ENCODE results near the gene GORASP1. TPM values are rescaled to one million over a fixed set of nuclear protein-coding genes. Genes with fewer than 3 reads are reported as not detected.

Gene GORASP1
- total and polyA plus RNA-seq, 2 of the 13 experiments (the other 11 are each of a cell fraction or from before 2014, with no cell fraction given): 36.4 to 39.8 TPM

DNA sequence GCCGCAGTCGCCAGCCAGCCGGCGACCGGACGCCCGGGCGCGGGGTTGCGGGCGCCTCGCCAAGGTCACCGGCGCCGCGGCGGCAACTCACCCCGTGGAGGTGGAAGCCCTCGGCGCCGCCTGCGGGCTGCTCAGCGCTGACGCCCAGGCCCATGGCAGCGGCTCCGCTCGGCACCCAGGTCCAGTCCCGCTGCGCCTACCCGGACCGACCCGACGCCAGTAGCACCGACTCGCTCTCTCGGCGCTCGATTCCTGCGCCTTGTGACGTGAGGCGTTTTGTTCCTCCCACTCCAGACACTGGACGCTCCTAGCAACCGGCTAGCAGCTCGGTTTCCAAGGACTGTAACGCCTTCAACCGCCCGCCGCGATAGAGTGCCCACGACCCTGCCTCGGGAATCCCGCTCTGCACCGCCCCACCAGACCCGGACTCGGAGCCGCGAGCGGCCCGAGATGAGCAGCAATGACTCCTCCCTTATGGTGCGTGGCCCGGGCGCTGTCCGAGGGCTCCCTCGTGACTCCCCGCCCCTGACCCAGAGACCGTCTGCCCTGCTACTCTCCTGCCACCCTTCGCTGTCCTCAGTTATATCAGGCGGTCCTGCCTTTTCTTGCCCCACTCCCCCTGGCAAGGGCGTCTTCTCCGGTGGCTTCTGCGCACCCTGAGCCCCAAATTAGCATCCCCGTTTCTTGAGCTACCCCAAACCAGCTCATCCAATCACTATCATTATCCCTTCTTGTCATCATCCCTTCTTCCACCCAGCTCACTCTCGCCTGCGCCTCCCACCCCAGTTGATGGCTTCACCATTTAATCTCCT, at the start of gene GORASP1, which contains the start of gene TTC21A (continued):
- no peak for TF ChIP-seq ZFP36 (IDR thresholded peaks at IDR 0.05; ENCODE audit: borderline replicate concordance, low read depth, low read length, partially characterized antibody)

DNA sequence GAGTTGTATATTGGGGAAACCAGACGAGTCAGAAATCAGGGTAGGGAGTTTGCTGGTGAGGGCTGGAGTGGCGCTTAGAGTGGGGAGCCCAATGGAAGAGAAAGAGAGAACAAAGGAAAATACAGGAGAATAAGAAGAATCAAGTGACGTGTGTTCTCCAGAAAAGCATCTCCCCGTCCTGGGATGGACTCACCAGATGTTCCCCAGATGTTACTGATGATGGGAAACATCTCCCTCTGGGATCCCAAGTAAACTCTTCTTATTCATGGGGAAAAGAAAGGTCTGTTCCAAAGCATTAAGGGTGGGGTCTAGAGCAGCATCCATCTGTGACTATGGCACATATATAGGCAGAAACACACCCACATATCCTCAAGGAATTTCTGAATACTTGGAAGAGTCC, 49.0 kb upstream of the GORASP1 start:
- CTCF ChIA-PET (ENCODE audit: low intra/inter-chr PET ratio, low total read pairs): no interaction called here
- no peak for FAIRE-seq
- peaks cover 19% of the 10 kb centered on the region for H3K79me2 ChIP-seq (ENCODE audit: insufficient read depth, low read length)
- in situ Hi-C loops (cut with HindIII; ENCODE audit: extremely low pct_ligation_motif_present, low pct_unique_long_range_greater_than_20kb) (no loop called here), intact Hi-C loops (cut with micrococcal nuclease; ENCODE audit: unreplicated experiment) (no loop called here)
- H3K27ac ChIP-seq (ENCODE audit: extremely low read length, insufficient read depth, low read length): no peak overlapping the region
- POLR2A ChIA-PET: no interaction called here
- no peak for DNase-seq (ENCODE audit: low spot score)
- ATAC-seq: no peak
- H3K27me3 ChIP-seq (ENCODE audit: control insufficient read depth in 1 of 2, insufficient read depth in 2 of 2, low read length in 2 of 2): peaks cover 0 to 1% of the 10 kb centered on the region in 2 experiments; a peak in 2 of 5 replicates
- H3K4me2 ChIP-seq (ENCODE audit: low read depth, low read length): no peak overlapping the region
- peaks cover 12% of the 10 kb centered on the region for H4K20me1 ChIP-seq (ENCODE audit: insufficient read depth, low read length)
- no peaks in the 10 kb centered on the region for H3K36me3 ChIP-seq (replicated peaks in 1 of 2; ENCODE audit: control insufficient read depth in 1 of 2, insufficient read depth in 2 of 2, low read length in 2 of 2)
- no peak overlapping the region for H3K9ac ChIP-seq (ENCODE audit: insufficient read depth, low read depth, low read length)
- H3K4me3 ChIP-seq (replicated peaks in 1 of 3; ENCODE audit: insufficient read depth in 1 of 3, low read depth in 2 of 3, low read length in 3 of 3): no peak overlapping the region
- no TSS peak for BruUV-seq (replicated peaks)
- no peak overlapping the region for H2AFZ ChIP-seq (ENCODE audit: low read length)
- TF ChIP-seq, protein P1, sequence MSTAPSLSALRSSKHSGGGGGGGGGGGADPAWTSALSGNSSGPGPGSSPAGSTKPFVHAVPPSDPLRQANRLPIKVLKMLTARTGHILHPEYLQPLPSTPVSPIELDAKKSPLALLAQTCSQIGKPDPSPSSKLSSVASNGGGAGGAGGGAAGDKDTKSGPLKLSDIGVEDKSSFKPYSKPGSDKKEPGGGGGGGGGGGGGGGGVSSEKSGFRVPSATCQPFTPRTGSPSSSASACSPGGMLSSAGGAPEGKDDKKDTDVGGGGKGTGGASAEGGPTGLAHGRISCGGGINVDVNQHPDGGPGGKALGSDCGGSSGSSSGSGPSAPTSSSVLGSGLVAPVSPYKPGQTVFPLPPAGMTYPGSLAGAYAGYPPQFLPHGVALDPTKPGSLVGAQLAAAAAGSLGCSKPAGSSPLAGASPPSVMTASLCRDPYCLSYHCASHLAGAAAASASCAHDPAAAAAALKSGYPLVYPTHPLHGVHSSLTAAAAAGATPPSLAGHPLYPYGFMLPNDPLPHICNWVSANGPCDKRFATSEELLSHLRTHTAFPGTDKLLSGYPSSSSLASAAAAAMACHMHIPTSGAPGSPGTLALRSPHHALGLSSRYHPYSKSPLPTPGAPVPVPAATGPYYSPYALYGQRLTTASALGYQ (CRISPR knock-in tag; IDR thresholded peaks at IDR 0.05): no peak
- TF ChIP-seq RFXAP (CRISPR knock-in tag; IDR thresholded peaks at IDR 0.05; ENCODE audit: borderline replicate concordance) (no peak), ZNF589 (CRISPR knock-in tag; conservative IDR thresholded peaks at IDR 0.05) (no peak), PLRG1 (conservative IDR thresholded peaks at IDR 0.05) (no peak), ADNP (CRISPR knock-in tag; IDR thresholded peaks at IDR 0.05) (no peak), SPEN (CRISPR knock-in tag; IDR thresholded peaks at IDR 0.05; ENCODE audit: low read depth) (no peak), SIX4 (CRISPR knock-in tag; IDR thresholded peaks at IDR 0.05) (no peak), ZFP36L1 (CRISPR knock-in tag; IDR thresholded peaks at IDR 0.05) (no peak), STAT5B (CRISPR knock-in tag; IDR thresholded peaks at IDR 0.05) (no peak), MXI1 (IDR thresholded peaks at IDR 0.05; ENCODE audit: borderline replicate concordance, low read depth, low read length) (no peak), CCAR2 (optimal IDR thresholded peaks at IDR 0.05; ENCODE audit: low read depth, low read length) (no peak), ZFP1 (CRISPR knock-in tag; IDR thresholded peaks at IDR 0.05) (no peak), NFIB (CRISPR knock-in tag; IDR thresholded peaks at IDR 0.05; ENCODE audit: borderline replicate concordance) (no peak)
- TF ChIP-seq, protein P2, sequence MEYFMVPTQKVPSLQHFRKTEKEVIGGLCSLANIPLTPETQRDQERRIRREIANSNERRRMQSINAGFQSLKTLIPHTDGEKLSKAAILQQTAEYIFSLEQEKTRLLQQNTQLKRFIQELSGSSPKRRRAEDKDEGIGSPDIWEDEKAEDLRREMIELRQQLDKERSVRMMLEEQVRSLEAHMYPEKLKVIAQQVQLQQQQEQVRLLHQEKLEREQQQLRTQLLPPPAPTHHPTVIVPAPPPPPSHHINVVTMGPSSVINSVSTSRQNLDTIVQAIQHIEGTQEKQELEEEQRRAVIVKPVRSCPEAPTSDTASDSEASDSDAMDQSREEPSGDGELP (IDR thresholded peaks at IDR 0.05; ENCODE audit: borderline replicate concordance, low read depth): no peak
- TF ChIP-seq, protein P3, sequence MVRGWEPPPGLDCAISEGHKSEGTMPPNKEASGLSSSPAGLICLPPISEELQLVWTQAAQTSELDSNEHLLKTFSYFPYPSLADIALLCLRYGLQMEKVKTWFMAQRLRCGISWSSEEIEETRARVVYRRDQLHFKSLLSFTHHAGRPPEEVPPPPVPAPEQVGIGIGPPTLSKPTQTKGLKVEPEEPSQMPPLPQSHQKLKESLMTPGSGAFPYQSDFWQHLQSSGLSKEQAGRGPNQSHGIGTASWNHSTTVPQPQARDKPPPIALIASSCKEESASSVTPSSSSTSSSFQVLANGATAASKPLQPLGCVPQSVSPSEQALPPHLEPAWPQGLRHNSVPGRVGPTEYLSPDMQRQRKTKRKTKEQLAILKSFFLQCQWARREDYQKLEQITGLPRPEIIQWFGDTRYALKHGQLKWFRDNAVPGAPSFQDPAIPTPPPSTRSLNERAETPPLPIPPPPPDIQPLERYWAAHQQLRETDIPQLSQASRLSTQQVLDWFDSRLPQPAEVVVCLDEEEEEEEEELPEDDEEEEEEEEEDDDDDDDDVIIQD (CRISPR knock-in tag; IDR thresholded peaks at IDR 0.05; ENCODE audit: low read depth): no peak
- H3K4me1 ChIP-seq (ENCODE audit: insufficient read depth, low read length): peaks cover 27% of the 10 kb centered on the region
- no peaks in the 10 kb centered on the region for H3K9me3 ChIP-seq (ENCODE audit: low read length)
- WGBS (ENCODE audit: low lambda C conversion rate): 88% methylated on average over 4 of the region's 4 CpGs
